Vagina (tissue), 2 donors: ENCODE data around the gene COL2A1. TPM values are rescaled to one million over a fixed set of nuclear protein-coding genes. Genes with fewer than 3 reads are reported as not detected.

Experiments
- DNase-seq, 2 donors: peaks; one replicate each; pipeline ENCODE4 v3.0.0-alpha.2; 2017; ENCODE audit errors: extremely low spot score in 2 of 2
- H3K27ac ChIP-seq: fragments of 200-600 bp; sonication (generic); one replicate; pipeline ENCODE4 v1.5.1; 2019
- H3K27me3 ChIP-seq: fragments of 200-600 bp; sonication (generic); one replicate; pipeline ENCODE4 v1.5.1; 2019
- H3K36me3 ChIP-seq, 2 donors: fragments of 200-600 bp; sonication (generic); one replicate each; pipeline ENCODE4 v1.5.1; 2017 to 2019
- H3K4me1 ChIP-seq: fragments of 200-600 bp; sonication (generic); one replicate; pipeline ENCODE4 v1.5.1; 2019
- H3K4me3 ChIP-seq, 2 donors: fragments of 200-600 bp; sonication (generic); 1 replicate in 1 of 2; 2 replicates in 1 of 2; pipeline ENCODE4 v1.5.1; 2016 to 2019
- H3K9me3 ChIP-seq: fragments of 200-600 bp; sonication (generic); one replicate; pipeline ENCODE4 v1.5.1; 2019
- POLR2A ChIP-seq, 2 donors: fragments of 450-650 bp; IDR thresholded peaks; one replicate each; pipeline ENCODE4 v1.6.1; 2017; ENCODE audit warnings: antibody characterized with exemption in 2 of 2, mild to moderate bottlenecking in 2 of 2, moderate library complexity in 2 of 2
- POLR2AphosphoS5 ChIP-seq, 2 donors: sonication (generic); formaldehyde crosslinking; IDR thresholded peaks; one replicate each; pipeline ENCODE4 v1.9.0; 2017; ENCODE audit warnings: antibody characterized with exemption in 2 of 2, mild to moderate bottlenecking in 2 of 2, low read depth in 1 of 2; ENCODE audit not compliant: insufficient read depth in 1 of 2
- intact Hi-C: fragments of 100-400 bp; cut with DNase I; formaldehyde crosslinking; loops from one replicate; pipeline ENCODE4 v1.15.1; 2023
- total RNA-seq: library from RNA; depleted of rRNA; stranded (reverse); fragments of >200 nt; gene quantifications from one replicate; pipeline ENCODE4 v1.2.3, GENCODE V29; 2016
- TF ChIP-seq, protein P1 (sequence below), 3 experiments: fragments of 450-650 bp in 2 of 3; fragments of 200-600 bp in 1 of 3; sonication (generic) in 1 of 3; IDR thresholded peaks; one replicate each; pipeline ENCODE4 v1.5.1; 2017 to 2019; ENCODE audit warnings: antibody characterized with exemption in 3 of 3, mild to moderate bottlenecking in 2 of 3, moderate library complexity in 2 of 3

The COL2A1 gene
- total RNA-seq, 1 donor from 2014 or later: not detected

DNA sequence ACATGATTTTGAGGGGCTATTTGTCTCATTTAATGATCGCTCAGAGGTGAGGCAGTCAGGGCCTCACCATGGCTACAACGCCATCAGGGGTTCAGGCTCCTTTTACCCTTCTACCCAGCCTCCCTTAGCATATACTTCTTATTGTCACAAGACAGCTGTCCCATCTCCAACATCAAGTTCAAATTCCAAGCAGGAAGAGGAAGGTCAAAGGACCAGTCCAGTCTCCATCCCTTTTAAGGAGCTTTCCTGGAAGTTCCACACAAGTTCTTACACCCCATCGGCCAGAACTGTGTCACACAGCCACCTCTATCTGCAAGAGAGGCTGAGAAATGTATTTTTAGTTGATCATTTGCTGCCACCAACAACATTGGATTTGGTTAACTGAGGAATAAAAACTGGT lies 49.2 kb downstream of the COL2A1 start:
- no peak for DNase-seq
- Histone ChIP-seq H3K4me3 (no peak overlapping the region), H3K36me3 (no peaks in the 10 kb centered on the region), H3K27me3 (no peaks in the 10 kb centered on the region), H3K27ac (no peak overlapping the region), H3K9me3 (no peaks in the 10 kb centered on the region), H3K4me1 (no peaks in the 10 kb centered on the region)
- TF ChIP-seq, protein P1, sequence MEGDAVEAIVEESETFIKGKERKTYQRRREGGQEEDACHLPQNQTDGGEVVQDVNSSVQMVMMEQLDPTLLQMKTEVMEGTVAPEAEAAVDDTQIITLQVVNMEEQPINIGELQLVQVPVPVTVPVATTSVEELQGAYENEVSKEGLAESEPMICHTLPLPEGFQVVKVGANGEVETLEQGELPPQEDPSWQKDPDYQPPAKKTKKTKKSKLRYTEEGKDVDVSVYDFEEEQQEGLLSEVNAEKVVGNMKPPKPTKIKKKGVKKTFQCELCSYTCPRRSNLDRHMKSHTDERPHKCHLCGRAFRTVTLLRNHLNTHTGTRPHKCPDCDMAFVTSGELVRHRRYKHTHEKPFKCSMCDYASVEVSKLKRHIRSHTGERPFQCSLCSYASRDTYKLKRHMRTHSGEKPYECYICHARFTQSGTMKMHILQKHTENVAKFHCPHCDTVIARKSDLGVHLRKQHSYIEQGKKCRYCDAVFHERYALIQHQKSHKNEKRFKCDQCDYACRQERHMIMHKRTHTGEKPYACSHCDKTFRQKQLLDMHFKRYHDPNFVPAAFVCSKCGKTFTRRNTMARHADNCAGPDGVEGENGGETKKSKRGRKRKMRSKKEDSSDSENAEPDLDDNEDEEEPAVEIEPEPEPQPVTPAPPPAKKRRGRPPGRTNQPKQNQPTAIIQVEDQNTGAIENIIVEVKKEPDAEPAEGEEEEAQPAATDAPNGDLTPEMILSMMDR (IDR thresholded peaks at IDR 0.05): no peak
- TF ChIP-seq POLR2A (IDR thresholded peaks at IDR 0.05): no peak
- no peak for TF ChIP-seq POLR2AphosphoS5 (IDR thresholded peaks at IDR 0.05; ENCODE audit: insufficient read depth in 1 of 2, low read depth in 1 of 2)
- intact Hi-C loops: no loop called here

DNA sequence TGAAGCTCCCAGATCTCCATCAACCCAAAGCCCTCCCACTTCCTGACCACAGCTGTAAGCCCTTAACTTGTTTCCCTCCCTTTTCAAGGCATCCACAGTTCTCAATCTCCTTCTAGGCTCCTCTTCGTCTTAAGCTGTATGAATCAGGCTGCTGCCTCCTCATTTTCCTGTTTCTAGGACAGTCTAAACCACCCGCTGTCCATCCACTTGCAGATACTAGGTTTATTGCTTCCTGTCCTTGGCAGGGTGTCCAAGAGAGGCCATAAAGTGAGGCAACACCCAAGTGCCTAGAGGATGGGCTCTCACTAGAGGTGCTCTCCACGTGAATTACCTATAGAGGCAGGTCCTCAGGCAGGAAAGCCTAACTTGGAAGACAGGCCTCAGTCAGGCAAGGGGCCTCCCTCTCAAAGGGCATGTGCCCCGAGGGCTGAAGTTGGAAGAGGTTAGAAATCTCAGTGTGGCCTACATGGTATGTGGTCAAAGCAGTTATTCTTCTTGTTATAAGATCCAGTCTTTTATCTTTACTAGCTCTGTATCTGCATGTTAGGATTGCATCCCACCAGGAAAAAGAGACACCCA lies 49.7 kb downstream of the COL2A1 start:
- H3K27ac ChIP-seq: no peak overlapping the region
- intact Hi-C loops: no loop called here
- peaks cover 3% of the 10 kb centered on the region for H3K4me1 ChIP-seq
- H3K4me3 ChIP-seq: no peak overlapping the region
- no peak for TF ChIP-seq POLR2AphosphoS5 (IDR thresholded peaks at IDR 0.05; ENCODE audit: insufficient read depth in 1 of 2, low read depth in 1 of 2)
- H3K27me3 ChIP-seq: no peaks in the 10 kb centered on the region
- no peaks in the 10 kb centered on the region for H3K9me3 ChIP-seq
- no peaks in the 10 kb centered on the region for H3K36me3 ChIP-seq
- no peak for DNase-seq

DNA sequence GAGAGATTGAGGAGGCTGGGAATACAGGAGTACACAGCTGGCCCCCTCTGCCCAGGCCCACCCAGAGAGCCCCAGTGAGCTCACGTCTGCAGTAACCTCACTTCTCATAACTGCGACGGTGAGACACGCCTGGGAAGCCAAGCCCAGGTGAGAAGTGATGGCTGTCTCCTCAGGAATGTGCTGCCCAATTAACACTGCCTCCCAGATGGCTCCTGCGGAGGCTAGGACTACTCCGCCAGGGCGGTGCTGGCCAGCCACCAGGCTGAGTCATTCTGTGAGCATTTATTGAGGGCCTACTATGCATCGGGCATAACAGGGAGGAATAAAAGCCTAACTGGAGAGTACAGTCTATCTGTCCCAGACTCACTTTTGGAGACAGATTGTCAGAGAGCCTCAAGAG lies 50.2 kb downstream of the COL2A1 start:
- Histone ChIP-seq H3K27ac (no peak overlapping the region), H3K27me3 (no peaks in the 10 kb centered on the region), H3K4me1 (peaks cover 8% of the 10 kb centered on the region), H3K9me3 (no peaks in the 10 kb centered on the region), H3K36me3 (no peaks in the 10 kb centered on the region), H3K4me3 (no peak overlapping the region)
- DNase-seq: no peak
- no peak for TF ChIP-seq POLR2A (IDR thresholded peaks at IDR 0.05)
- TF ChIP-seq POLR2AphosphoS5 (IDR thresholded peaks at IDR 0.05; ENCODE audit: insufficient read depth in 1 of 2, low read depth in 1 of 2): no peak
- intact Hi-C loops: no loop called here

DNA sequence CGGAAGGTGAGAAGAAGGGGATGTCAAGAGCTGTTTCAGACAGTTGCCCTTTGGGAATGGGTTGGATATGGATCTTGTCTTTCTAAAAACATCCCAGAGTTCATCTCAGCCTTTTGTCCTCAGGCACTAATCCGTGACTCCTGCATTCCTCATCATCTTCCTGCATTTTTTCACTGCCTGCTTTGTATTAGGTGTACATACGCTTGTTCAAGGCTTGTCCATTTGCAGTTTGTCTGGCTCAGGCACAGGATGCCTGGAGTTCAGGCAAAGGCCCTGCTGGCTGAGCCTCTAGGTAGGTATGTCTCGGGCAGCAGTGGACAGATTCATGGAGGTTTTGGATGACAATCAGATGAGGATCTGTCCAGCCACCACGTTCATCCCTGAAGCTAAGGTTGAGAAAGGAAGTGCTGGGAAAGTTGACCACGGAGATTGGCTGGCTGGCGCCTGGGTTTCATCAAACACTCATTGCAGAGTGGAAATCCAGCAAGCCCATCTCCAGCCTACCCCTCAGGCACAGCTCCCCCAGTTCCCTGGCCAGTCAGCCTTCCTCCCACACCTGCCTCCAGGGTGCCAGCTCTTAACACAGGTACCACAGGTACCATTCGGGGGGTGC lies 53.3 kb downstream of the COL2A1 start:
- Histone ChIP-seq H3K27me3 (no peaks in the 10 kb centered on the region), H3K4me3 (no peak overlapping the region), H3K27ac (no peak overlapping the region), H3K4me1 (peaks cover 11% of the 10 kb centered on the region), H3K9me3 (no peaks in the 10 kb centered on the region), H3K36me3 (no peaks in the 10 kb centered on the region)
- no peak for DNase-seq
- intact Hi-C loops: no loop called here
- TF ChIP-seq POLR2A (IDR thresholded peaks at IDR 0.05) (no peak), POLR2AphosphoS5 (IDR thresholded peaks at IDR 0.05; ENCODE audit: insufficient read depth in 1 of 2, low read depth in 1 of 2) (no peak)
- TF ChIP-seq, protein P1 (IDR thresholded peaks at IDR 0.05): no peak

DNA sequence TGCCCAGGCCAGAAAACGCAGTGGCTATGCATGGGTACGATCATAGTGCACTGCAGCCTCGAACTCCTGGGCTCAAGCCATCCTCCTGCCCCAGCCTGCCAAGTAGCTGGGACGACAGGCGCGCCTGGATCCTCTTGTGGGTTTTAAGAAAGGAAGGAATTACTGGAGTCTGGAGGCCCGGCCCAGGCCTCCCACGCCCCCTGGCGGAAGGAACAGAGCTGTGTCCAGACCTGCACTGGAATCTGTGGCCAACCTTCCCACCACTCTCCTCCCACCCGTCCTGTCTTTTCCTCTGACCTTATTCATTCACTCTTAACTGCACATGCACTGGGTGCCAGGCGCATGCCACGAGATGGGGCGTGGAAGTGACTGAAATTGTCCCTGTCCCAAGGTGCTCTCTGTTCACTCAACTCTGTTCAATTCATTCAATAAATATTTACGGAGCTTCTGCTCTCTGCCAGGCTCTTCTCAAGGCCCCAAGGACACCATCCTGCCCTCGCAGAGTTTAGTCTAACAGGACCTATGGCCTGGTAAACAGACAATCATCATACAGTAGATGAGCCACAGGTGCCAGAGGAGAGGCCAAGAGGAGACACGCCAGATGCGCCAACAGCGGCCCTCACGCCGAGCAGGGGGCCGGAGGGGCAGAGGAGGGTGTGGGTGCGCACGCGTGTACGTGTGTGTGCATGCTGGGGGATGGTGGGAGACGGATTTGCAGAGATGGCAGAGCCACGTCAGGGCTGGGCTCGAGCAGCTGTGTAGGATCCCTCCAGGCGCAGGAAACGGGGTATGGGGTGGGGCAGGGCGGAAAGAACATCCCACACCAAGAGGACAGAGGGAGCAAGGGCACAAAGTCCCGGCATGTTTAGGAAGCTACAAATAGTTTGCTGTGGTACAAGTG lies 54.6 kb downstream of the COL2A1 start:
- TF ChIP-seq POLR2A (IDR thresholded peaks at IDR 0.05): no peak
- TF ChIP-seq, protein P1 (IDR thresholded peaks at IDR 0.05): peak; percentile 54 to 69 (median 56)
- H3K4me3 ChIP-seq: no peak overlapping the region
- no peaks in the 10 kb centered on the region for H3K36me3 ChIP-seq
- H3K27ac ChIP-seq: no peak overlapping the region
- H3K27me3 ChIP-seq: no peaks in the 10 kb centered on the region
- H3K9me3 ChIP-seq: no peaks in the 10 kb centered on the region
- H3K4me1 ChIP-seq: peaks cover 11% of the 10 kb centered on the region
- intact Hi-C loops: no loop called here
- no peak for DNase-seq
